ENCODE data around the gene PARD3. TPM values are rescaled to one million over a fixed set of nuclear protein-coding genes. Genes with fewer than 3 reads are reported as not detected.

PARD3 gene
- total RNA-seq, 1 donor from 2014 or later = 97.8 TPM

DNA sequence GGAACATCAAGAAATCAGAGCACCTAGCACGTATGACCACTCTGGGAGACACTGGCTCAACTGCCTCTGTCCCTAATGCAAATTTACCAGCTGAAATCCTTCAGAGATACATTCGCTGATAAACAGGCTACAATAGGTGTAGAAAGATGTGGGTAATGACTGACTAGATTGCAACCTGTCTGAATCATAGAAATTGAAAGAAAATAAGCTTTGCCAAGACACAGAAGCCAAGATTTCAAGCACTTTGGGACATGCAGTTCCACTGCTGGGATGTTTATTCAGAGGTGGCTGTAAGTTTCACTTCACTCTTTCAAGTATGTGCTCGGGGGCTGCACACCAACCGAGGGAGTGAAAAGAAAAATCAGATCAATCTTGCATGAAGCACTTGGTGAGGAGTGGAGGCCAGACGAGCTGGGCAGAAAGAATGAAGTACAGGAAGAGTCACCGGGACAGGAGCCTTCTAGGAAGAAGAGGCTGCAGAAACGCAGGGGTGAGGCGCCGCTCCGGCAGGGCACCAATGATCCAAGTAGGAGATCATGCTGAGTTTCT is 276.7 kb downstream of the PARD3 start:
- DNase-seq (ENCODE audit: low read depth) = no peak
- peak overlapping the region; percentile 14 for H3K4me3 ChIP-seq (ENCODE audit: low read depth, low read length)
- TF ChIP-seq, protein P1, sequence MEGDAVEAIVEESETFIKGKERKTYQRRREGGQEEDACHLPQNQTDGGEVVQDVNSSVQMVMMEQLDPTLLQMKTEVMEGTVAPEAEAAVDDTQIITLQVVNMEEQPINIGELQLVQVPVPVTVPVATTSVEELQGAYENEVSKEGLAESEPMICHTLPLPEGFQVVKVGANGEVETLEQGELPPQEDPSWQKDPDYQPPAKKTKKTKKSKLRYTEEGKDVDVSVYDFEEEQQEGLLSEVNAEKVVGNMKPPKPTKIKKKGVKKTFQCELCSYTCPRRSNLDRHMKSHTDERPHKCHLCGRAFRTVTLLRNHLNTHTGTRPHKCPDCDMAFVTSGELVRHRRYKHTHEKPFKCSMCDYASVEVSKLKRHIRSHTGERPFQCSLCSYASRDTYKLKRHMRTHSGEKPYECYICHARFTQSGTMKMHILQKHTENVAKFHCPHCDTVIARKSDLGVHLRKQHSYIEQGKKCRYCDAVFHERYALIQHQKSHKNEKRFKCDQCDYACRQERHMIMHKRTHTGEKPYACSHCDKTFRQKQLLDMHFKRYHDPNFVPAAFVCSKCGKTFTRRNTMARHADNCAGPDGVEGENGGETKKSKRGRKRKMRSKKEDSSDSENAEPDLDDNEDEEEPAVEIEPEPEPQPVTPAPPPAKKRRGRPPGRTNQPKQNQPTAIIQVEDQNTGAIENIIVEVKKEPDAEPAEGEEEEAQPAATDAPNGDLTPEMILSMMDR (conservative IDR thresholded peaks at IDR 0.05; ENCODE audit: low read depth, low read length) = no peak

DNA sequence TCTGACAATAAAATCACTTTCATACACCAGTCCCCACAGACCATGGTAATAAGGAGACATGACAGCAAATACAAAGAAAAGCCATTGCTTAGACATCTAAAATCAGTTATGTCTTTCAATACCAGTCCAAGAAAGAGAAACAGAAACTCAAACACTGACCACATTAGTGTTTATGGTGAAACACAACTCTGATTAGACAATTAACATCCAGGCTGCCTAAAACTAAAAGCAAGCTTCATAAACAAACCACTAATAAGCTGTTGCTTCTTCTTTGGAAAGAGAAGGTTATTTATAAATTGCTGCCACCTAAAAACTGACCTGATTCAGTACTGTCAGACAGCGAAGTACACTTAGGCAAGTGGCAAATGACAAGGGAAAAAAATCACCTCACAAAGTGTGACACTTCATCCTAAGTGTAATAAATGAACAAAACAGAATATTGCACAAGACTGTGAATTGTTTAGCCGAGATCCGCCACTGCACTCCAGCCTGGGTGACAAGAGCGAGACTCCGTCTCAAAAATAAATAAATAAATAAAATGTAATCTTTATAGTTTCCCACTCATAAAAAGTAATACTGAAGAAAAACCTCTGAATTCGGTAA is 277.4 kb downstream of the PARD3 start:
- H3K4me3 ChIP-seq (ENCODE audit: low read depth, low read length) = no peak overlapping the region
- TF ChIP-seq, protein P1 (conservative IDR thresholded peaks at IDR 0.05; ENCODE audit: low read depth, low read length) = no peak
- DNase-seq (ENCODE audit: low read depth) = no peak

DNA sequence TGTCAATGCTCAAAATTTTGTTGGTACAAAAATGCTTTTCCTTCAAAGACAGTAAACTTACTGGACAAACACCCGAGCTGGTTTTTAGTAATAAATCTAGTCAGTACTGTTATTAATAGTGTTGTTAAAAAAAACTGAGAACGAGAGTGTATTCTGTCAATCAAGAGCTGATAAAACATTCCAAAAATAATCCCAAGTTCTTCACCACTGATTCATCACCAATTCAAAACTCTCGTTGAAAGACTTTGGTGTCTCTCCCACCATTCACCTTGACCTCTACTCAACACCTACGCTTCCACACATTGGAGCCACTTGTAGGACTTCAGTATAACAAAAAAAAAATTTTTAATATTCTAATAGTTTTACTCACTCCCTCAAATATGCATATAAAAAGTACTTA is 279.2 kb downstream of the PARD3 start:
- TF ChIP-seq, protein P1 (conservative IDR thresholded peaks at IDR 0.05; ENCODE audit: low read depth, low read length) = no peak
- no peak for DNase-seq (ENCODE audit: low read depth)
- no peak overlapping the region for H3K4me3 ChIP-seq (ENCODE audit: low read depth, low read length)

DNA sequence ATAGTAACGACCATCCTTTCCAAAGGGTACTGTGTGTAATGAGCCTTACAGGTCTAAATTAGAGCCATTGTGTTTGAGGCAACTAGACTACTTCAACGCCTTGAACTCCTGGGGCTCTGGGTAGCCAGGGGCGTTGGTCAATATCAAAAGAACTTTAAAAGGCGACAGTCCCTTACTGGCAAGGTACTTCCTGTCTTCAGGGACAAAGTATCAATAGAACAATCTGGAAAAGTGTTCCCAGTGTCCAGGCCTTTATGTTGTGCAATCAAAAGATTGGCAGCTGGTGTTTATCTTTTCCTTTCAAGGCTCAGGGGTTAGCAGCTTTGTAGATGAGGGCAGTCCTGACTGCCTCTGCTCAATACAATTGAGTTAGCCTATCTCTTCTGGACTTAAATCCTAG is 284.3 kb downstream of the PARD3 start:
- TF ChIP-seq, protein P1 (conservative IDR thresholded peaks at IDR 0.05; ENCODE audit: low read depth, low read length) = no peak
- H3K4me3 ChIP-seq (ENCODE audit: low read depth, low read length) = no peak overlapping the region
- DNase-seq (ENCODE audit: low read depth) = no peak

DNA sequence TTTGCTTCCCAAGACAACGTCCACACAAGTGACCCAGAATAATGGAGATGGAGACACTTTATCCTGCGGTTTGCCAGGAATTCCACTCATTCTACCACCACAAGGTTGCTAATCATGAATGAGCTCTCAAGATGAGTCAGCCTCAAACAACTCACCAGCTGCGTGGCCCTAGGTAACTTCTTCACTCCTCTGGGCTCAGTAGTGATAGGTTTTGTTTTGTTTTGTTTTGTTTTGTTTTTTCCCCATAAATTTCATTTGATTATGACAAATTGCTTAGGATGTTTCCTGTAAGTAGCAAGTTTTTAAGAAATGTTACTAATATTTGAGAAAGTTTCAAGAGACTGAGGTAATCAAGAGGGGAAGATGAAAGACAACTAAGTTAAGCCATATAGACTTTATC is 286.8 kb downstream of the PARD3 start:
- no peak overlapping the region for H3K4me3 ChIP-seq (ENCODE audit: low read depth, low read length)
- DNase-seq (ENCODE audit: low read depth) = peak; percentile 95
- TF ChIP-seq, protein P1 (conservative IDR thresholded peaks at IDR 0.05; ENCODE audit: low read depth, low read length) = no peak

DNA sequence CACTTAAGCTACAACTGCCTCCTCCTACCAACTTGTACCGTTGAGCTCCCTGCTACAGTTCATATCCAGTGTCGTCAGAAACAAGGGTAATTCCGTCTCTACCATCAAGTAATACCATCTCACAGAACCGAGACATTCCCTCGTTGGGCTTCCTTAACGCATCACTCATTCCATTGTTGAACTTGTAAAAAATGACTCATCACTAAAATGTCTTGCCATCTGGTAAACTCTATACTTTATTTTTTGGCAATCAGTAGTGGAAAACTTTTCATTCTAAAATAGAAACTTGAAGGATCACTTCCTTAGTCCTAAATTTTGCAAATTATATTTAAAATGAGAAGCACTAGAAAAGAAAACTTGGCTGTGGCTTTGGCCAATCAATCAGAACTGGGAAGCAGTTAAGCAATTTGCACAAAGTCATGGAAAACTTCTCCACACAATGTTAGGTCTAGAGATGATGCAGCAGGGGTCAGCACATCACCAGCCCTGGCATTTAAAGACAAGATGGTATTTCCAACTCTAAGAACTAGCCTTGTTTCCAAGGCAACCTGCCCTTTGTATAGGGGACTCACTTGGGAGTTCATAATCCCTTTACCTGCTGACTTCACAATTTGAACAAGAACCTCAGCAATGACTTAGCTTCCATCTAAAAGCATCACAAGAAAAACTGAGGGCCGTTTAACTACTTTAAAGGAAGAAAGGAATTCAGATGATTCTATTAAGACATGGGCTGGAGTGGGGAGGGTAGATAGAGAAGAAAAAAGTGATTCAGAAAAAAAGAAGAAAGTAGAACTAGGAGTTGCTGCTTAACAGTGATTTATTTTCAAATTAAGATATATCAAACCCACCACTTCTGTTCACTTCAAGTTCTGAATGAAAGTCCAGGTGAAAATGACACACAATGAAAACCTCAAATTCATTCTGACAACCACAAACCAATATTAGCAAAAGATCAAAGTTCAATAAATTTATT is 288.1 kb downstream of the PARD3 start:
- TF ChIP-seq, protein P1 (conservative IDR thresholded peaks at IDR 0.05; ENCODE audit: low read depth, low read length) = peak; percentile 53
- DNase-seq (ENCODE audit: low read depth) = peak; percentile 92
- H3K4me3 ChIP-seq (ENCODE audit: low read depth, low read length) = no peak overlapping the region
